NCI-H1105 treated with DMSO at 0.1 percent for 48 hours (cell line): ENCODE results near the gene PGAP3.

ENCODE experiments used
- DNase-seq: peaks from one replicate; lab custom pipeline; 2025; lab: John Stamatoyannopoulos, UW

The PGAP3 gene

GRCh38 chr17:39671651-39672521 is 16.0 kb downstream of the PGAP3 start:
- no peak for DNase-seq

- no peak for DNase-seq
Observed at GRCh38 chr17:39670746-39671145, 17.1 kb downstream of the PGAP3 start.

- no peak for DNase-seq
Observed at GRCh38 chr17:39669897-39670735, 17.7 kb downstream of the PGAP3 start.

GRCh38 chr17:39667945-39668924 is 19.6 kb downstream of the PGAP3 start, which contains the start of gene PNMT:
PNMT (plus strand) TSS chr17:39668453; CDS start chr17:39668476, 23 bp downstream.
- peak; percentile 36 for DNase-seq

- no peak for DNase-seq
Observed at GRCh38 chr17:39667262-39667944, 20.5 kb downstream of the PGAP3 start.

- DNase-seq: no peak
Observed at GRCh38 chr17:39666601-39667261, 21.1 kb downstream of the PGAP3 start.

GRCh38 chr17:39666231-39666600 is 21.6 kb downstream of the PGAP3 start:
- DNase-seq: no peak

- DNase-seq: peak; percentile 6
Observed at GRCh38 chr17:39665642-39666224, 22.1 kb downstream of the PGAP3 start.

- DNase-seq: no peak
Observed at GRCh38 chr17:39664581-39665561, 23.0 kb downstream of the PGAP3 start, which contains the start of gene TCAP. TCAP (plus strand) TSS chr17:39665349; CDS start chr17:39665360, 11 bp downstream.

GRCh38 chr17:39663688-39664580 is 23.9 kb downstream of the PGAP3 start:
- DNase-seq: no peak

- no peak for DNase-seq
Observed at GRCh38 chr17:39663340-39663687, 24.5 kb downstream of the PGAP3 start.

GRCh38 chr17:39662551-39663339 is 25.1 kb downstream of the PGAP3 start:
- no peak for DNase-seq

GRCh38 chr17:39661744-39662541 is 25.9 kb downstream of the PGAP3 start:
- no peak for DNase-seq

GRCh38 chr17:39660397-39661385 is 27.2 kb downstream of the PGAP3 start:
- DNase-seq: no peak

- DNase-seq: no peak
Observed at GRCh38 chr17:39660011-39660360, 27.9 kb downstream of the PGAP3 start.
